Stimulated activated CD8-positive, alpha-beta memory T cell treated with anti-CD3 and anti-CD28 coated beads, Interleukin-15, amount 100 ng/mL, for 24 hours (primary cell): ENCODE data around the gene CHCHD4.
"Not testable (repeated sequence)": the region's sequence is repeated elsewhere in the genome, so short reads cannot be mapped to it uniquely, and the experiment has no call there.

Experiments
- DNase-seq: peaks from one replicate; pipeline ENCODE4 v3.0.0-alpha.2; 2020; ENCODE audit warnings: low read depth

The CHCHD4 gene

DNA sequence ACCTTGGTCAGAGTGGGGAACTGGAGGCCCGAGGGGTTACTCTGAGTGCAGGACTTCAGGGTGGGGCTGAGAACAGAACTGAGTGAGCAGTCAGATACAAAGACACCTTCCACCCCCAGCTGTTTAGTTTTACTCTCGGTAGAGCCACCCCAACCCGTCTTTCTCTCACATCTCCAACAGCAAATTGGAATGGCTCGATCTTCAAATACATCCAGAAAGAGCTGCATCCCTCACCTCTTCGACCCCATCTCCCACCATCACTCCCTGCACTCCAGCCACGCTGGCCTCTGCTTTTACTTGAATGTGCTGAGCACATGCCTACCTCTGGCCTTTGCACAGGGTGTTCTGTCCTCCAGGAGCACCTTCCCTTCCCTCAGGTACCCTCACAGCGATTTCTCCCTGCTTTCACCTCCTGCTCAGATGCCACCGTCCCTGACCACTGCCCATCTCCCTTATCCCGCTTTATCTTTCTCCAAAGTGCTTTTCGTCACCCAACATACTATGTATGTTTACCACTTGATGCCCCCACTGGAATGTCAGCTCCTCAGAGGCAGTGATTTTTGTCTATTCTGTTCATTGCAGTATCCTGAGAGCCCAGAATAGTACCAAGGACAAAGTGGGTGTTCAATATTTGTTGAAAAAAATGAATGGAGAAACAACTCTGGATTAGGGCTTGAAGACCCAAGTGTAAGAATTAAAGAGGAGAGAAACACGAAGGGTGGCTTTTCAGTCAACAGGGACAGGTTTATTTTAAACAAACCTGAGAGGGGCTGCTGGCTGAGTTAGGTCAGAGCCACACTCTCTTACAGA, 4.4 kb downstream of the CHCHD4 start:
- no peak for DNase-seq

GRCh38 chr3:14119651-14120050, 5.0 kb downstream of the CHCHD4 start:
- DNase-seq, result no peak

DNA sequence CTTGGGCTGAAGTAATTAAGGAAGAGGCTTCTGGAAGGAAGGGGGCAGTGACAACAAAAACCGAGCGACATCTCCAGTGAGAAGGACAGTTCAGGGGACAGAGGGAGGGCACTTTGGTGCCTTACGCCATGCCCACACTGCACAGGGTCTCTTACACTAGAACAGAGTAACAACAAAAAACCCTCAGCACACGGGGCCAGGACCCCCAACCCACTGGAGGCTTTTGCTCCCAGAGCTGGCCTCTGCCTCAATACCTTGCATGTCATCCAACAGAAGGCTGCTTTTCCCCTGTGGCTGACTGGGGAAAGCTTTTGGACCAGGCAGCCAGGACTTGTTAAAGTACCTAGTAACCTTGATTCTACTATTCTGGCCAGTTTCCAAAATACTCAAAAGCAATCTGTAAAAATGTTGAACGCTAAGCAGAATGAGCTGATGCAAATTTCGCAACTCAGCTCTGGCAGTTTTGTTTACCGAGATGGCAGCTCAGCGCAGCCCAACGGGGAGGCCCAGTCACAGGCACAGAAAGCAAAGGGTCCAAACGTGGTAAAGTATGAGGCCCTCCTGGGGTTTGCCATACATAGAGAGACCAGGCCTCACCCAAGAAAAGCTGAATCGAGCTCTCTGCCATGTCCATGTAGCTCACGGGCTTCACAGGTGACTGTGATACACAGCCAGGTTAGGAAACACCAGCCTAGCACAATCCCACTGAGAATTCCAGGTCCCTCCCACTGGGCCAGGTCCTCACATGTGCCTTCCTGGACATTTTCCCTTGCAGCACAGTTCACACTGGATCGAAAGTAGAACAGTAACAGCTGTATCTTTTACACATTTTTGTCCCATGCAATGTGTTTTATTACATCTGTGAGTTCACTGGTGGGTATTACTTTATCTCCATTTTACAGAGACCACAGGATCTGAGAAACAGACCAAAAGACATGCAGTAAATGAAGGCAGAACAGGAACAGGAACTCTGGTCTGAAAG, 6.0 kb downstream of the CHCHD4 start:
- DNase-seq, result no peak

- DNase-seq, result no peak
Measured at GRCh38 chr3:14117468-14118399, 6.9 kb downstream of the CHCHD4 start.

GRCh38 chr3:14113965-14114635, 10.6 kb downstream of the CHCHD4 start:
- DNase-seq, result no peak

- DNase-seq, result no peak
Measured at GRCh38 chr3:14110699-14111098, 14.0 kb downstream of the CHCHD4 start.

DNA sequence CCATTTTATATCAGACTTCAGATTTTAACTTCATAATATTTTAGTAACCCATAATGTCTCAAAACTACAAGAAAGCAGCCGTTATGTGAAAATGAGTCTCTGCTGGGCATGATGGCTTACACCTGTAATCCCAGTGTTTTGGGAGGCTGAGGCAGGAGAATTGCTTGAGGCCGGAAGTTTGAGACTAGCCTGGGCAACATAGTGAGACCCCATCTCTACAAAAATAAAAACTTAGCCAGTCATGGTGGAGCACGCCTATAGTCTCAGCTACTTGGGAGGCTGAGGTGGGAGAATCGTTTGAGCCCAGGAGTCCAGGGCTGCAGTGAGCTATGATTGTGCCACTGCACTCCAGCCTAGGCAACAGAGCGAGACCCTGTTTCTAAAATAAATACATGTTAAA, 14.8 kb downstream of the CHCHD4 start:
- DNase-seq, result not testable (repeated sequence)

GRCh38 chr3:14097616-14098391, 26.9 kb downstream of the CHCHD4 start:
- no peak for DNase-seq

DNA sequence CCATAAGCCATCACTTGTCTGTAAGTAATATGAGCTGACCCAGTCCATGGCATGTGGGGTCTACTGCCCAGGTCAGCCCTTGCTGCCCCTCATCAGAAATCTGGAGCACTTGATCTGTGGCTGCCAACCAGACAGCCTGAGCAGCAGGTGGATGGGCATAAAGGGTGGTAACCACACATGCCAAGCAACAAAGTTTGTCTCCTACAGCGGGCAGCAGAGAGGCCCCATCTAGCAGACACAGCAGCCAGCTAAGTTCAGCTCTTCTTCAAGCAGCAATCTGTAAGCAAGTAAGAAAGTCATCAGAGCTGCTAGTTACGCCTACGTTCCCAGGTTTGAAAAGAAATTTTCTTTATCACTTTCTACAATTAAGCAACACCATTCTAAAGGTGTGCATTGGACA, 27.9 kb downstream of the CHCHD4 start:
- DNase-seq, result no peak

DNA sequence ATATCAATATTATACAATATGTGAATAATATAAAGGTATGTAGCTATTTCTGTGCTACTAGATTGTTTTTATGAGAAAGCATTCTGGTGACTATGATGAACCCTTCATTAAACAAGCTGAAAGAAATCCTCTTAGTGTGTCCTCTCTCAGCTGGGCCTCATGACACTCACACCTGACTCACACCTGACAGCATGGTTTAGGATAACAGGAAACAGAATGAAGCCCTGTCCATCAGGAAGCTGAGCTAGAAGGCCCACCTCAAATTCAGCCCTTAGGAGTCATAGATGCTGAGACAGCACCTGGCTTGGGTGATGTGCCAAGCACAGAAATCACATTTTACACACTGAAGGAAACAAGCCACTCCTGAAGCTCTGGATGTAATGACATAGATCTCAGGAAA, 30.8 kb downstream of the CHCHD4 start:
- DNase-seq, result no peak

- no peak for DNase-seq
Measured at GRCh38 chr3:14092464-14092863, 32.2 kb downstream of the CHCHD4 start.

DNA sequence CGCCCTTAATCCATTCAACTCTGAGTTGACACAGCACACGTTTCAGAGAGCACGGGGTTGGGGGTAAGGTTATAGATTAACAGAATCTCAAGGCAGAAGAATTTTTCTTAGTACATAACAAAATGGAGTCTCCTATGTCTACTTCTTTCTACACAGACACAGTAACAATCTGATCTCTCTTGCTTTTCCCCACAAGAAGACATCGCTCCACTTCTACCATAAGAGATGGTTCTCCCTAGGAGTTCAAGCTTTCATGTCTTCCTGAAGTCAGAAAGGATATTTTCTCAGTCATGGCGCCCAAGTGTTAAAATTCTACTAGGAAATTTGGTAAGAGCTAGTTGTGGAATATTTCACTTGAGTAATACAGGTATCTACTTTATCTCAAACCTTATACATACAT, 32.7 kb downstream of the CHCHD4 start:
- DNase-seq, result not testable (repeated sequence)

DNA sequence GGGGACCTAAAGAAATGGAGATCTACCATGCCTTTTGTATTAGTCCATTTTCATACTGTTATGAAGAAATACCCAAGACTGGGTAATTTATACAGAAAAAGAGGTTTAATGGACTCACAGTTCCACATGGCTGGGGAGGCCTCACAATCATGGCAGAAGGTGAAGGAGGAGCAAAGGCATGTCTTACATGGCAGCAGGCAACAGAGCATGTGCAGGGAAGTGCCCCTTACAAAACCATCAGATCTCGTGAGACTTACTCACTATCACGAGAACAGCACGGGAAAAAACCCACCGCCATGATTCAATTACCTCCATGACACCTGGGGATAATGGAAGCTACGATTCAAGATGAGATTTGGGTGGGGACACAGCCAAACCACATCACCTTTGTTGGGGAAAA, 37.2 kb downstream of the CHCHD4 start:
- DNase-seq, result not testable (repeated sequence)

DNA sequence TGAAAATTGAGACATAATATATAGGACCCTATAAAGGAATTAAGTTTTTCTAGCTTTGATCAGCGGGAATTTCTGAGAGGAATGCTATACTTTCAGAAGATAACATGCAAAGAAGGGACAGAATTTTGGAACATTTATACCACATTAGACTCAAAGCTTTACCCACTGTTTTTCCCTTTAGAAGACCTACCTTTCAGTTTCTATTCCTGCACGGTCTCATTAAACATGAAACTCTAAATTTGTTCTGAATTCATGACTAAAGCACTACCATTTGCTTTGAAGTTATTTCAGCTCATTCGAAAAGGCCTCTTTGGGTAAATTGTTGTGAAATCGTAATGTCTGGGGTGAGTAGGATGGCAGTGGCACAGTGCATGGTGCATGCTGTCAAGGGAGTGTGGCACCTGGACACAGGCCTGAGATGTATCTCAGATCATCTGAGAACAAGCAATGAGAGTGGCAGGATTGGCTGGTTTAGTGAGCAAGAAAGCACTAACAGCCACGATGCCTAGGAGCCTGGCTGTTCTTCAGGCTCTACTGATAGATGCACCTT, 42.5 kb downstream of the CHCHD4 start:
- no peak for DNase-seq

- DNase-seq, result no peak
Measured at GRCh38 chr3:14077310-14077709, 47.4 kb downstream of the CHCHD4 start.

GRCh38 chr3:14075233-14075632, 49.4 kb downstream of the CHCHD4 start:
- not testable (repeated sequence) for DNase-seq

DNA sequence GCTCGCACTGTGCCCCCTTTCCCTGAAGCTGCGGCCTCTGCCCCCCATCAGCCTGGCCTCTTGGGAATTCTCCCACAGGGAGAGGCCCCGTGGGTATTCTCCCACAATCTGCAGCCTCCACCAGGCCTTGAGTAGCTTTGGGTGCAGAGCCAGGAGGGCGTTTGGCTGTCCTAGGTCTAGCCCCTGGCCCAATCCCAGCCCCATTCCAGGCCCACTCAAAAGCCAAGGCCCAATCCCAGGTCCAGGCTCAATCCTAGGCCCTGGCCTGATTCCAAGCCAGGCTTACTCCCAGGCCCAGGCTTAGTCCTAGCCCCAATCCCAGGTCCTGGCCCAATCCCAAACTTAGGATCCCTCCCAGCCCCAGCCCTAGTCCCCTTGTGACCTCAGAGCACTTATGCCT, 59.8 kb downstream of the CHCHD4 start:
- DNase-seq, result no peak

DNA sequence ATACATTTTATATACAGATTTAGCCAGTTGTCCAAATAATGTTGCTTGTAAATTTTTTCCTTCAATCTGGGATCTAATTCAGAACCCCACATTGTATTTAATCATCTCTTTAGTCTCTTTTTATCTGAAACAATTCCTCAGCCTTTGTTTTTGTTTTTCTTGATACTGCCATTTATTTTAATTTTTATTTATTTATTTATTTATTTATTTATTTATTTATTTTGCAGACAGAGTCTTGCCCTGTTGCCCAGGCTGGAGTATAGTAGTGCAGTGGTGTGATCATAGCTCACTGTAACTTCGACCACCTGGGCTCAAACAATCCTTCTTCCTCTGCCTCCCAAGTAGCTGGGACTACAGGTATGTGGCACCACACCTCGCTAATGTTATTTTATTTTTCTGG, 61.5 kb downstream of the CHCHD4 start:
- no peak for DNase-seq
